Measurements from ENCODE around the gene CDX1. TPM values are rescaled to one million over a fixed set of nuclear protein-coding genes. Genes with fewer than 3 reads are reported as not detected.
A peak's percentile ranks its signal among the peaks of the same experiment; 100 is the strongest.

Gene CDX1
- polyA plus RNA-seq, 3 donors = not detected

GRCh38 chr5:150124111-150124557 lies 42.4 kb upstream of the CDX1 start:
- WGBS (ENCODE audit: insufficient coverage) = 49% methylated on average over 11 of the region's 11 CpGs
- H4K20me1 ChIP-seq (ENCODE audit: insufficient read depth, low read length) = no peaks in the 10 kb centered on the region
- H3K4me1 ChIP-seq (ENCODE audit: control insufficient read depth in 1 of 2, insufficient read depth in 2 of 2, low read length in 2 of 2) = peaks cover 40 to 44% of the 10 kb centered on the region in 2 donors
- H3K27ac ChIP-seq (ENCODE audit: low read depth in 1 of 2, low read length in 2 of 2) = peak overlapping the region; percentile 86 to 88
- peak overlapping the region in 1 of 3 experiments; percentile 29 for H3K4me3 ChIP-seq (replicated peaks in 1 of 3; ENCODE audit: low read depth in 2 of 3, low read length in 3 of 3)
- Mint-ChIP-seq H3K4me3 (peak overlapping the region; percentile 12 to 46), H3K9me3 (no peaks in the 10 kb centered on the region), H3K27me3 (ENCODE audit: low read depth in 3 of 3) (peaks cover 0 to 2% (median 1%) of the 10 kb centered on the region in 3 donors), H3K4me1 (peaks cover 51% of the 10 kb centered on the region), H3K36me3 (no peaks in the 10 kb centered on the region), H3K27ac (peak overlapping the region; percentile 82 to 96 (median 90))
- peak overlapping the region; percentile 65 for H2AFZ ChIP-seq (ENCODE audit: insufficient read depth, low read depth, low read length, poor library complexity, severe bottlenecking)
- no peaks in the 10 kb centered on the region for H3K27me3 ChIP-seq (ENCODE audit: control insufficient read depth in 2 of 2, insufficient read depth in 2 of 2, low read length in 2 of 2)
- no peak for TF ChIP-seq CTCF (IDR thresholded peaks at IDR 0.05)
- DNase-seq = peak; percentile 55 to 73 (median 63)
- intact Hi-C loops (cut with micrococcal nuclease) = loop anchor here (5.0 kb wide), 1 partner anchor 37 kb away; the partner anchor contains the start of gene CSF1R (in 2 of the 2)
- peak overlapping the region; percentile 45 for H3K4me2 ChIP-seq (replicated peaks; ENCODE audit: extremely low read depth, low read length, poor library complexity, severe bottlenecking)
- no peaks in the 10 kb centered on the region for H3K9me3 ChIP-seq (replicated peaks in 1 of 2; ENCODE audit: control insufficient read depth in 1 of 2, insufficient read depth in 1 of 2, low read length in 2 of 2)
- H3K79me2 ChIP-seq (ENCODE audit: insufficient read depth, low read length) = no peaks in the 10 kb centered on the region
- H3K36me3 ChIP-seq (replicated peaks in 1 of 2; ENCODE audit: control insufficient read depth in 1 of 2, insufficient read depth in 2 of 2, low read length in 2 of 2) = no peaks in the 10 kb centered on the region
- peak overlapping the region; percentile 64 for H3K9ac ChIP-seq (ENCODE audit: insufficient read depth, low read length, poor library complexity, severe bottlenecking)

GRCh38 chr5:150124596-150124995 lies 42.0 kb upstream of the CDX1 start:
- H3K4me3 Mint-ChIP-seq = peak overlapping the region in 1 of 2 donors; percentile 46
- H3K4me1 Mint-ChIP-seq = peaks cover 46% of the 10 kb centered on the region
- H3K36me3 ChIP-seq (replicated peaks in 1 of 2; ENCODE audit: control insufficient read depth in 1 of 2, insufficient read depth in 2 of 2, low read length in 2 of 2) = no peaks in the 10 kb centered on the region
- peak overlapping the region; percentile 45 for H3K4me2 ChIP-seq (replicated peaks; ENCODE audit: extremely low read depth, low read length, poor library complexity, severe bottlenecking)
- H3K4me3 ChIP-seq (replicated peaks in 1 of 3; ENCODE audit: low read depth in 2 of 3, low read length in 3 of 3) = peak overlapping the region in 1 of 3 experiments; percentile 29
- H3K9ac ChIP-seq (ENCODE audit: insufficient read depth, low read length, poor library complexity, severe bottlenecking) = peak overlapping the region; percentile 64
- DNase-seq = no peak
- peaks cover 40 to 46% of the 10 kb centered on the region in 2 donors for H3K4me1 ChIP-seq (ENCODE audit: control insufficient read depth in 1 of 2, insufficient read depth in 2 of 2, low read length in 2 of 2)
- H3K27me3 ChIP-seq (ENCODE audit: control insufficient read depth in 2 of 2, insufficient read depth in 2 of 2, low read length in 2 of 2) = no peaks in the 10 kb centered on the region
- H3K36me3 Mint-ChIP-seq = no peaks in the 10 kb centered on the region
- H4K20me1 ChIP-seq (ENCODE audit: insufficient read depth, low read length) = no peaks in the 10 kb centered on the region
- H3K9me3 ChIP-seq (replicated peaks in 1 of 2; ENCODE audit: control insufficient read depth in 1 of 2, insufficient read depth in 1 of 2, low read length in 2 of 2) = no peaks in the 10 kb centered on the region
- no peaks in the 10 kb centered on the region for H3K9me3 Mint-ChIP-seq
- H3K27me3 Mint-ChIP-seq (ENCODE audit: low read depth in 3 of 3) = peaks cover 0 to 2% (median 1%) of the 10 kb centered on the region in 3 donors
- no peaks in the 10 kb centered on the region for H3K79me2 ChIP-seq (ENCODE audit: insufficient read depth, low read length)
- intact Hi-C loops (cut with micrococcal nuclease) = loop anchor here (5.0 kb wide), 1 partner anchor 37 kb away; the partner anchor contains the start of gene CSF1R (in 2 of the 2)
- no peak for TF ChIP-seq CTCF (IDR thresholded peaks at IDR 0.05)
- no CpG with 5 or more reads among the region's 8 CpGs for WGBS (ENCODE audit: insufficient coverage)
- H3K27ac ChIP-seq (ENCODE audit: low read depth in 1 of 2, low read length in 2 of 2) = peak overlapping the region; percentile 86 to 88
- H3K27ac Mint-ChIP-seq = peak overlapping the region; percentile 82 to 96 (median 90)
- peak overlapping the region; percentile 65 for H2AFZ ChIP-seq (ENCODE audit: insufficient read depth, low read depth, low read length, poor library complexity, severe bottlenecking)
